Central memory CD8-positive, alpha-beta T cell (primary cell): ENCODE results near the gene RAD18.

ENCODE experiments used
- ATAC-seq: fragments of 150-1000 bp; cut with Tn5 transposase; replicated peaks from 2 replicates; pipeline ENCODE4 v1.10.0; 2022; ENCODE audit warnings: mild to moderate bottlenecking, moderate FRiP score, moderate number of reproducible peaks; ENCODE audit not compliant: poor library complexity, severe bottlenecking; ENCODE audit errors: extremely low read depth
- DNase-seq, 2 donors: peaks; one replicate each; pipeline ENCODE4 v3.0.0; 2021; ENCODE audit warnings: low spot score in 2 of 2
- H3K27ac Mint-ChIP-seq: one replicate; pipeline ENCODE4 v1.8.0; 2022; ENCODE audit warnings: low read depth, mild to moderate bottlenecking, moderate library complexity, mixed read lengths
- H3K27me3 Mint-ChIP-seq: one replicate; pipeline ENCODE4 v1.8.0; 2022; ENCODE audit warnings: mixed read lengths
- H3K36me3 Mint-ChIP-seq: one replicate; pipeline ENCODE4 v1.8.0; 2022; ENCODE audit warnings: mild to moderate bottlenecking, moderate library complexity, mixed read lengths; ENCODE audit not compliant: insufficient read depth
- H3K4me1 Mint-ChIP-seq: one replicate; pipeline ENCODE4 v1.8.0; 2022; ENCODE audit warnings: mixed read lengths
- H3K4me3 Mint-ChIP-seq: one replicate; pipeline ENCODE4 v1.8.0; 2022; ENCODE audit warnings: mild to moderate bottlenecking, moderate library complexity, mixed read lengths
- H3K9me3 Mint-ChIP-seq: one replicate; pipeline ENCODE4 v1.8.0; 2022; ENCODE audit warnings: mixed read lengths

The RAD18 gene

GRCh38 chr3:8983026-8983425 lies 19.8 kb upstream of the RAD18 start:
- DNase-seq: no peak
- no peak overlapping the region for H3K27ac Mint-ChIP-seq
- no peak overlapping the region for H3K4me3 Mint-ChIP-seq
- H3K27me3 Mint-ChIP-seq: peaks cover 46% of the 10 kb centered on the region
- ATAC-seq: no peak
- no peaks in the 10 kb centered on the region for H3K4me1 Mint-ChIP-seq
- no peaks in the 10 kb centered on the region for H3K36me3 Mint-ChIP-seq
- H3K9me3 Mint-ChIP-seq: no peaks in the 10 kb centered on the region

- H3K27ac Mint-ChIP-seq: no peak overlapping the region
- no peak for ATAC-seq
These were observed 19.2 kb upstream of the RAD18 start for GRCh38 chr3:8982509-8982908.

GRCh38 chr3:8981700-8982099 lies 18.4 kb upstream of the RAD18 start:
- no peaks in the 10 kb centered on the region for H3K36me3 Mint-ChIP-seq
- no peaks in the 10 kb centered on the region for H3K9me3 Mint-ChIP-seq
- no peak overlapping the region for H3K4me3 Mint-ChIP-seq
- H3K4me1 Mint-ChIP-seq: no peaks in the 10 kb centered on the region
- no peak for ATAC-seq
- peaks cover 46% of the 10 kb centered on the region for H3K27me3 Mint-ChIP-seq
- no peak overlapping the region for H3K27ac Mint-ChIP-seq
- DNase-seq: no peak

More at GRCh38 chr3:8982509-8982908, 19.2 kb upstream of the RAD18 start:
- no peaks in the 10 kb centered on the region for H3K9me3 Mint-ChIP-seq
- no peak overlapping the region for H3K4me3 Mint-ChIP-seq
- no peak for DNase-seq
- H3K36me3 Mint-ChIP-seq: no peaks in the 10 kb centered on the region
- H3K4me1 Mint-ChIP-seq: no peaks in the 10 kb centered on the region
- peaks cover 46% of the 10 kb centered on the region for H3K27me3 Mint-ChIP-seq

- Mint-ChIP-seq H3K4me3 (no peak overlapping the region), H3K4me1 (no peaks in the 10 kb centered on the region), H3K27me3 (peaks cover 46% of the 10 kb centered on the region), H3K36me3 (no peaks in the 10 kb centered on the region), H3K9me3 (no peaks in the 10 kb centered on the region), H3K27ac (no peak overlapping the region)
- DNase-seq (no peak), ATAC-seq (no peak)
These were observed 18.0 kb upstream of the RAD18 start for GRCh38 chr3:8981296-8981695.

- no peaks in the 10 kb centered on the region for H3K36me3 Mint-ChIP-seq
- ATAC-seq (no peak), DNase-seq (no peak)
- peaks cover 46% of the 10 kb centered on the region for H3K27me3 Mint-ChIP-seq
- H3K27ac Mint-ChIP-seq: no peak overlapping the region
- H3K4me3 Mint-ChIP-seq: no peak overlapping the region
- H3K4me1 Mint-ChIP-seq: no peaks in the 10 kb centered on the region
- H3K9me3 Mint-ChIP-seq: no peaks in the 10 kb centered on the region
These were observed 17.5 kb upstream of the RAD18 start for GRCh38 chr3:8980756-8981257.

GRCh38 chr3:8979262-8979661 lies 16.0 kb upstream of the RAD18 start:
- Mint-ChIP-seq H3K27me3 (peaks cover 46% of the 10 kb centered on the region), H3K4me3 (no peak overlapping the region), H3K36me3 (no peaks in the 10 kb centered on the region), H3K9me3 (no peaks in the 10 kb centered on the region), H3K4me1 (no peaks in the 10 kb centered on the region), H3K27ac (no peak overlapping the region)
- ATAC-seq: no peak
- DNase-seq: no peak

- no peaks in the 10 kb centered on the region for H3K4me1 Mint-ChIP-seq
- no peaks in the 10 kb centered on the region for H3K9me3 Mint-ChIP-seq
- ATAC-seq: no peak
- H3K36me3 Mint-ChIP-seq: no peaks in the 10 kb centered on the region
- H3K27me3 Mint-ChIP-seq: peaks cover 41% of the 10 kb centered on the region
- no peak overlapping the region for H3K27ac Mint-ChIP-seq
- no peak for DNase-seq
- no peak overlapping the region for H3K4me3 Mint-ChIP-seq
These were observed 15.3 kb upstream of the RAD18 start for GRCh38 chr3:8978551-8978950.

GRCh38 chr3:8976540-8977182 lies 13.4 kb upstream of the RAD18 start:
- no peak overlapping the region for H3K27ac Mint-ChIP-seq
- H3K27me3 Mint-ChIP-seq: peaks cover 34% of the 10 kb centered on the region
- no peak for DNase-seq
- H3K36me3 Mint-ChIP-seq: no peaks in the 10 kb centered on the region
- H3K4me1 Mint-ChIP-seq: no peaks in the 10 kb centered on the region
- no peak for ATAC-seq
- H3K9me3 Mint-ChIP-seq: no peaks in the 10 kb centered on the region
- H3K4me3 Mint-ChIP-seq: no peak overlapping the region

GRCh38 chr3:8975081-8976020 lies 12.1 kb upstream of the RAD18 start:
- Mint-ChIP-seq H3K4me3 (no peak overlapping the region), H3K36me3 (no peaks in the 10 kb centered on the region), H3K9me3 (no peaks in the 10 kb centered on the region), H3K27ac (no peak overlapping the region), H3K4me1 (no peaks in the 10 kb centered on the region), H3K27me3 (peaks cover 21% of the 10 kb centered on the region)
- DNase-seq (no peak), ATAC-seq (no peak)

- no peaks in the 10 kb centered on the region for H3K9me3 Mint-ChIP-seq
- H3K27me3 Mint-ChIP-seq: peaks cover 12% of the 10 kb centered on the region
- no peaks in the 10 kb centered on the region for H3K36me3 Mint-ChIP-seq
- H3K4me3 Mint-ChIP-seq: no peak overlapping the region
- no peak overlapping the region for H3K27ac Mint-ChIP-seq
- H3K4me1 Mint-ChIP-seq: no peaks in the 10 kb centered on the region
- ATAC-seq (no peak), DNase-seq (no peak)
These were observed 11.2 kb upstream of the RAD18 start for GRCh38 chr3:8974458-8974857.

GRCh38 chr3:8972639-8973038 lies 9.4 kb upstream of the RAD18 start:
- H3K4me1 Mint-ChIP-seq: no peaks in the 10 kb centered on the region
- DNase-seq (no peak), ATAC-seq (no peak)
- no peak overlapping the region for H3K27ac Mint-ChIP-seq
- no peak overlapping the region for H3K4me3 Mint-ChIP-seq
- no peaks in the 10 kb centered on the region for H3K36me3 Mint-ChIP-seq
- H3K9me3 Mint-ChIP-seq: no peaks in the 10 kb centered on the region
- peaks cover 22% of the 10 kb centered on the region for H3K27me3 Mint-ChIP-seq

- ATAC-seq: peak; percentile 46
- no peak overlapping the region for H3K4me3 Mint-ChIP-seq
- H3K27ac Mint-ChIP-seq: no peak overlapping the region
- H3K36me3 Mint-ChIP-seq: no peaks in the 10 kb centered on the region
- no peaks in the 10 kb centered on the region for H3K4me1 Mint-ChIP-seq
- no peaks in the 10 kb centered on the region for H3K9me3 Mint-ChIP-seq
- H3K27me3 Mint-ChIP-seq: peaks cover 24% of the 10 kb centered on the region
- peak; percentile 61 to 64 for DNase-seq
These were observed 7.8 kb upstream of the RAD18 start for GRCh38 chr3:8970971-8971589.
